GM21390 (cell line): ENCODE data around the gene PLEKHA8.

ENCODE experiments used
- ATAC-seq: cut with Tn5 transposase; IDR thresholded peaks from one replicate; pipeline ENCODE4 v1.9.1; 2021; ENCODE audit not compliant: unreplicated experiment

PLEKHA8 gene

GRCh38 chr7:30022991-30023390 is 5.2 kb upstream of the PLEKHA8 start:
- ATAC-seq, result no peak

- no peak for ATAC-seq
Observed at GRCh38 chr7:30023524-30023923, 4.7 kb upstream of the PLEKHA8 start.

- ATAC-seq, result peak; percentile 72
Observed at GRCh38 chr7:30026229-30027064, 1.8 kb upstream of the PLEKHA8 start, which contains the start of gene FKBP14. FKBP14 (minus strand) TSS chr7:30026702; CDS start chr7:30026508, 194 bp downstream.

GRCh38 chr7:30027065-30027456 is 1.2 kb upstream of the PLEKHA8 start:
- ATAC-seq, result no peak

GRCh38 chr7:30027740-30028215 is 434 bp upstream of the PLEKHA8 start:
- ATAC-seq, result peak; percentile 3

GRCh38 chr7:30028749-30029635 is 780 bp downstream of the PLEKHA8 start:
- peak; percentile 21 for ATAC-seq

GRCh38 chr7:30029696-30030095 is 1.5 kb downstream of the PLEKHA8 start:
- no peak for ATAC-seq

GRCh38 chr7:30032310-30033125 is 4.3 kb downstream of the PLEKHA8 start:
- no peak for ATAC-seq

- no peak for ATAC-seq
Observed at GRCh38 chr7:30034501-30034900, 6.3 kb downstream of the PLEKHA8 start.

GRCh38 chr7:30036220-30036619 is 8.0 kb downstream of the PLEKHA8 start:
- no peak for ATAC-seq

GRCh38 chr7:30038196-30038980 is 10.2 kb downstream of the PLEKHA8 start:
- ATAC-seq, result no peak

- ATAC-seq, result no peak
Observed at GRCh38 chr7:30040938-30041337, 12.7 kb downstream of the PLEKHA8 start.

GRCh38 chr7:30041526-30042269 is 13.5 kb downstream of the PLEKHA8 start:
- ATAC-seq, result no peak

GRCh38 chr7:30046127-30046770 is 18.0 kb downstream of the PLEKHA8 start:
- ATAC-seq, result no peak

- no peak for ATAC-seq
Observed at GRCh38 chr7:30047124-30047523, 18.9 kb downstream of the PLEKHA8 start.

GRCh38 chr7:30048582-30048981 is 20.4 kb downstream of the PLEKHA8 start:
- no peak for ATAC-seq

GRCh38 chr7:30049173-30049572 is 21.0 kb downstream of the PLEKHA8 start:
- ATAC-seq, result no peak

- ATAC-seq, result no peak
Observed at GRCh38 chr7:30053068-30053467, 24.9 kb downstream of the PLEKHA8 start.

- ATAC-seq, result no peak
Observed at GRCh38 chr7:30057741-30058140, 29.5 kb downstream of the PLEKHA8 start.
